AML-193 (cell line): ENCODE data around the gene THBS3.
"Not testable (repeated sequence)": the region's sequence is repeated elsewhere in the genome, so short reads cannot be mapped to it uniquely, and the experiment has no call there.

Experiments
- DNase-seq, 2 experiments: peaks; one replicate each; lab custom pipeline; 2025; lab: John Stamatoyannopoulos, UW

THBS3 gene

DNA sequence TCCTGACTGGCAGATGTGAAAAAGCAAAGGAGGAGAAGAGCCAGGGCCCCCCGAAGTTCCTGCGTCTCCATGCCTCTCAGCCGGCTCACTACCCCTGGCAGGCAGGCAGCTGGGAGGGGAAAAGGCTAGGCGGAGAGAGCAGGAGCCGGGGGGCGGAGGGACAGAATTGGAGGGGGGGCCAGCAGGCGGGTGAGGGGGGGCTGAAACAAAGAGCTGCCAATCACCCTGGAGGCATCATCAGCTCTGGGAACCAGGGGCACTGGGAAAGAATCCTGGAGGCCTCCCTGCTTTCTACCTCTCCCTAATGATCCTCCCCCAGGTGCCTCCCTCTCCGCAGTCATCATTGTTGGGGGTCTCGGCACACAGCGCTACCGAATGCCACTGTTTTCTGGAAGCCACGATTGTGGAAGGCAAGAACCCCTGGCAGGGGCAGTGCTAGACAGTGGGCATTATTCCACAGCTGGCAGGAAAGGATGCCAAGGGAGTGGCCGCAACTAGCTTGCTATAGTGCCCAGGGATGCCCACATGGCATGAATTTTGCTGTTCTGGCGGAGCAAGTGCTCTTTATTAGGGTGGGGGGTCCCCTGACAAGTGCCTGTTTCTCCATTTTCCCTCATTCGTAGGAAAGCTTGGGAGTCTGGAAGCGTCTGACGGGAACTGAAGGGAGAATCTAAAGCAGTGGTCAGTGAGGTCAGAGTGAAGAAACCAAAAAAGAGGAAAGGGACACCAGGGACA lies at the start of gene THBS3:
Gene THBS3, minus strand, starts transcription at position 92 of the 735 bp plus-strand sequence. Its CDS starts 21 bp downstream, at position 71.
- no peak for DNase-seq

DNA sequence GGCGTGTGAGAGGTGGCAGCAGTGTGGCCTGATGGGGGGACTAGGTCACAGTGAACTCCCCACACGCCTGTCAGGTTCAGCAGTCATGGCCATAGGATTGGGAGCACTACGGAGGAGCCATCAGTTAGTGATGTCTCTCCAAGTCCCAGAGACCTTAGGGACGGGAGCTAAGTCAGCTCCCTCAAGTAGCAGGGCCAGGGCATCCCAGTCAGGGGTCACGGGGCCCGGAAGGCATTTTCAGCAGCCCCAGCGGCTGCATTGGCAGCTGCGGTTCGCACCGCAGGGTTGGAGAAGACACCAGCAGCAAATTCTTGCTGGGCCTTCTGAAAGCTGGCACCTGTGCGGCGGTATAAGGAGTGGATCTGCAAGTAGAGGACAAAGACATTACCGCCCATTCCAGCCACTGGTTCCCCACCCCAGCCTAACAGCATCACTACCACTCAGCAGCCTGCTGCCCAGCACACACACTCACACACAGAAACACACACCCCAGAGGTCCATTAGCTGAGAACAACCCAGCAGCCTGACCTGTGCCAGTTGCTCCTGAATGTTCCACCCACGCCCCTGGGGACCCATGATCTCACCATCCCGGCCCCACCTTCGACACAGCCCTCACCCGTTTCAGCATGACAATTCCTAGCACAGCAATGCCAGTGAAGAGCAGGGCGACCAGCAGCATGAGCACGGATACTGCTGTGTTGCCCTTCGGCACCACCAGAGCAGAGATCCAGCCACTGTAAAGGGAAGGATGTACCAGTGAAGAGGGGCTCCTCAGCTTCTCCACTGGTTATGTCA lies 48.6 kb upstream of the THBS3 start:
- DNase-seq = no peak

DNA sequence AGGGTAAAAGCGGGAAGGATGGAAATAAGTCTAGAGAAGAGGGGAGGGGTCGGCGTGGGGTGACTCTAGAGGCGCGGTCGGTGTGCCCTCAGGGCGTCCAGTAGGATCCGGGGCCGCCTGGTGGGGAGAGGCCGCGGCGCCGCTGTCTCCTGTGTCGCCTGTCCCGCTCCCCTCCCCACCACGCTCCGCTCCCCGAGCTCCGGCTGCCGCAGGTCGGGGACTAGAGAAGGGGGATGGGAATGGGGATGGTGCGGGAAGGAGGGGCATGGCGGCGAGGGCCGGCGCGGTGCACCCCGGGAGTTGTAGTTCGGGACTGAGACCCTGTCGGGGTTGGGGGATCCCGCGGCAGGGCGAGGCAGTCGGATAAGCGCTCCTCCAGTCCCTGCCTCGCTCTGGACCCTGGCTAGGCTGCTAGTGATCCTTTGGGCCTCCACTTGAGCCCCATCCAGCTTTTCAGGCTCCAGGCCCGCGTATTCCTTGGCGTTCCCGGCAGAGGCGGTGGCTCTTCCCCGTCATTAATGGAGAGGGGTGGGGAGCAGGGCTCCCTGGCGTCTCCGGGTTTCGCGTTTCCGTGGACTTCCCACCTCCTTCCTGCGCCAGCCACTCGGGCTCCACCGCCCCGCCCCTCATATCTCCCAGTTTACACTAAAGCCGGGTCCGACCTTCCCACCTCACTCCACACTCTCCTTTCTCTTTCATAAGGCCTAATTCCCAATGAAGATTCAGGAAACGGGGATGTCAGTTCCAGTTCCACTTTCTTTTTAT lies 47.7 kb upstream of the THBS3 start, which contains the start of gene ENTREP3:
Gene ENTREP3, minus strand, starts transcription at position 241 of the 765 bp plus-strand sequence. CDS start 606 bp downstream, outside the sequence.
- peak; percentile 42 to 47 for DNase-seq

GRCh38 chr1:155254714-155255242 lies 47.1 kb upstream of the THBS3 start:
- DNase-seq = no peak

DNA sequence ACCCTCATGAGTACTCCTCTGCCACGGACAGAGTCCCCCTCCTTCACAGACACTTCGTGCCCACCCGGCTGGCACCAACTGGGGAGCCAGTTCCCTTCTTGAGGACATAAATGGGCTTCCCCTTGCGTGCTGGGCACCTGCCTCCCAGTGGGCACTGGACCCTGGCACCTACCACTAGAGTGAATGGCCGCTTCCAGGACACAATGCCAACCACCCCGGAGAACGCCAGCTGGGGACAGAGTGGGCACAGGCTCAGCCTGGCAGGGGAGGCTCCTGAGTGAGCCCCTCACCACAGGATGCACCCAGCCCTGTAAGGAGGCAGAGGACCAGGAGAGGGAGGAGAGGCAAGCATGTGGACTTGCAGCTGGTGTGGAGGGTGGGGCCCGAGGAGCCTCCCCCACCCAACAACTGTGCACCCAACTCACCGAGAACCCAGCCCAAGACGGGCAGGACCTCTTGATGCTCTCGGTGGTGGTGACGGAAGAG lies 46.6 kb upstream of the THBS3 start:
- no peak for DNase-seq

DNA sequence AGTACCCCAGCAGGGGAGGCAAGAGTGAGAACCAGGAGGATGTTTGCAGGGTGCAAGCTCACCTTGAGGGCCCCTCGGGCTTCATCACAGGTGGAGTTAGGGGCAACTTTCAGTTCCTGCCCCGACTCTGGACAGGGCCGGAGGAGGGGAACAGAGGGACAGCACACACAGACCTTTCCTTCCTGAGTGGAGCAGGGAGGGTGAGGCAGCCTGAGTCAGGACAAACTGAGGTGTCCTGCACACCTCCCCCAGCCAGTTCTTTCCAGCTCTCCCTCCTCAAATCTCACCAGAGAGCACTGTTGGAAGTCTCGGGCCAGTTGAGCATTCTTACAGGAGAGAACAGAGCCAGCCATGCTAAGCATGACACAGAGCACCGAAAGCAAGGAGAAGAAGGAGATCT lies 46.1 kb upstream of the THBS3 start:
- no peak for DNase-seq

GRCh38 chr1:155253208-155253607 lies 45.5 kb upstream of the THBS3 start:
- DNase-seq = no peak

- DNase-seq = no peak
Observed at GRCh38 chr1:155251566-155251965, 43.9 kb upstream of the THBS3 start.

DNA sequence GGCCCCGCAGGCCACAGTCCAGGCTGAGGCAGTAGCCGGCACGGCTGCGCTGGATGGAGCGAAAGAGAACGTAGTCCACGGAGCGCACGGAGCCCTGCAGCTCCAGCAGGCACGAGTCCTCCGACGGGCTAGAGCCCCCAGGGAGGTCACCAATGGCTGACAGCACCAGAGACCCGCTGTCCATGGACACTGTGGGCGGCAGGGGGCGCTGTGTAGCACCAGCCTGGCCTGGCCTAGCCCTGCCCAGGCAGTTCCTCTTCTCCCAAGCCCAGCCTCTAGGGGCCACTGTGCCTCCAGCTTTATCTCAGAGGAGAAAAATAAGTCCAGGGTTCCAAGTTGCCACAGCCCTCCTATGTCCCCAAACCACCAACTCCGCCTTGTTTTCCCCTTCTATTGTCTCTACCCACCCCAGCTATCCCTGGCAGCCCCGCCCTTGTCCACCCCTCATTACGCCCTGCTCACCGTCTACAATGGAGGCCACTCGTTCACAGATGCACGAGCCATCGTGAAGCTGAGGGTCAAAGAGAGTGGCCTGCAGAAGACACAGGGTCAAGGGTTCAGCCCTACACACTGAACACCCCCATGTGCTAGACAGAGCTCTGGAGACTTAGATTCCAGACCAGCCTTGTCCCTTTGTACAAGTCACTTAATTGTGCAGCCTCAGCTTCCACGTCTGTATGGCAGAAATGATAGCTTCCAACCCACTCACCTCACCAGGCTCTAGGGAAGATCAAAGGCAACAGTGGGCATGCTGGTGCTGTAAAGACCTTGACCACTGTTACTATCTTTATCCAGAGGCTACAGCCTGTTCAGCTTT lies 43.1 kb upstream of the THBS3 start:
- peak; percentile 92 for DNase-seq

DNA sequence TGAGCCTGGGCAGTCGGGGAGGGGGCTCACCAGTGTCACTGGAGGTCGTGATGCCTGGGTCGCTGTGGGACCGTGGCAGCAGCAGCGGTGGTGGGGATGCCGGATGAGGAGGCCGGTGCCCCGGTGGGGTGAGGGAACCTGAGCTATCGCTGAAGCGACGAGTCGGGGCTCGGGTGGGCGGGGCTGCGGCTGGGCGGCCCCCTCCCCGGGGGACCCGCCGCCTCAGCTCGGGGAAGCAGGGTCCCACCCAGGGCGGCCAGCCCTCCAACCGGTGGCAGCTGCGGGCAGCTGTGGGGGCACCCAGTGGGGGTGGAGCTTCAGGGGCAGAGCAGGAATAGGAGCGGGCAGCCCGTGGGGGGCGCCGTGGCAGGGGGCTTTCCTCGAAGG lies 42.5 kb upstream of the THBS3 start:
- DNase-seq = no peak

- DNase-seq = no peak
Observed at GRCh38 chr1:155247667-155248553, 40.2 kb upstream of the THBS3 start.

DNA sequence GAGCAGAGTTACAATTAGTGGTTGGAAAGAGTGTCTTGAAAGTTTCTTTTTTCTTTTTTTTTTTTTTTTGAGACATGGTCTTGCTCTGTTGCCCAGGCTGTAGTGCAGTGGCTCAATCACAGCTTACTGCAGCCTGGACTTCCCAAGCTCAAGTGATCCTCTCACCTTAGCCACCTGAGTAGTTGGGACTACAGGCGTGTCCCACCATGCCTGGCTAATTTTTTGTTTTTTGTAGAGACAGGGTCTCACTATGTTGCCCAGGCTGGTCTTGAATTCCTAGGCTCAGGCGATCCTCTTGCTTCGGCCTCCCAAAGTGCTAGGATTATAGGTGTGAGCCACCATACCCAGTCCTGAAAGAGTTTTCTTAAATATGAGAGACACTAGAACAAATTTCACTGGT lies 39.1 kb upstream of the THBS3 start:
- not testable (repeated sequence) for DNase-seq

- no peak for DNase-seq
Observed at GRCh38 chr1:155245163-155245524, 37.4 kb upstream of the THBS3 start.

DNA sequence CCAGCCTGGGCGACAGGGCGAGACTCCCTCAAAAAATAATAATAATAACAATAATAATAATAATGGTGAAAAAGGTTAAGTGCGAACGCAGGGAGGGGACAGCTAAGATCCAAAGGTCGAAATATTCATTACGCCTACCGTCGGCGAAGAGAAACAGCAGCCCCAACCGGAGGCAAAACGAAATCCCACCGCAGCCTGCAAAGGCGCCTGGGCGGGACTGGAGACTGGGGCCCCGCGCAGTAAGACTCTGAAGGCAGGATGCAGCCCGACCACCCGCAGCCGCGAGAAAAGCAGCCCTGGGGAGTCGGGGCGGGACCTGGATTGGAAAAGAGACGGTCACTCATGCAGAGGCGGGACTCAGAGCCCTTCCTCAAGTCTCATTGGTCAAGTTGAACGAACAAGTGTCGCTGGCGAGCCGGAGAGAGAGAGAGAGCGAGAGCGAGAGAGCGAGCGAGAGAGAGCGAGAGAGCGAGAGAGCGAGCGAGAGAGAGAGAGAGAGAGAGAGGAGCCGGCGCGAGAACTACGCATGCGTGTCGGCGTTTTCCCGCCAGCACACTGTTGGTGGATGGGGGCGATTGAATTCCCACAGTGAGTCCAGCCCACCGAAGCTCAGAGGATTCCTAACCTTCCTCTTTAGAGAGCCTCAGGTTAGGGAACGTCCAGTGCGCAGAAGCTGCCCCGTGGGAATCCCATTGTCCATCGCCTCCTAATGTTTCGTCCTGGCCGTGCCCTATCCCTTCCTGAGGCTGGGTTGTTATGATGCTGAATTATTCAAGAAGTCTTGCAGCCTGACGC lies 36.9 kb upstream of the THBS3 start:
- peak; percentile 90 to 94 for DNase-seq

DNA sequence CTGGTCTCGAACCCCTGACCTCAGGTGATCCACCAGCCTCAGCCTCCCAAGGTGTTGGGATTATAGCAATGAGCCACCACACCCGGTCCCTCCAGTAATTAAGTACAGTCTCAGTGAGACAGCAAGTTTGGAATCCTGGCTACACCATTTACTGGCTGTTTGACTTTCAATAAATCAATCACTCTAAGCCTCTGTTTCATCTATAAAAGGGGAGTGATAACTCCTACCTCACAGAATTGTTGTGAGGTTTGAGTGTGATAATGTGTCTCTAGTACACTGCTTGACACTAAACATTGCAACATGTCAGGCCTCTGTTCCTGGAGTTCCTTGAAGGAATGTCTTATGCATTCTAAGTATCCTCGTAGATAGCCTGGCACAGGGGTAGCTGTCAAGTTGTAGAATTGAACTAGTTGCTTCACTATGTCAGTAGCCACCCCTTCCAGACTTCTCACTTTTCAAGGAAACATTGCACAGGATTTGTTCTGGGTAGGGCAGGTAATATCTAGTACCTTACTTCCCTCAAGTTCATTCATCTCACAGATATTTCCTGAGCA lies 35.2 kb upstream of the THBS3 start:
- no peak for DNase-seq

- DNase-seq = peak; percentile 87 to 88
Observed at GRCh38 chr1:155241841-155242264, 34.2 kb upstream of the THBS3 start.

DNA sequence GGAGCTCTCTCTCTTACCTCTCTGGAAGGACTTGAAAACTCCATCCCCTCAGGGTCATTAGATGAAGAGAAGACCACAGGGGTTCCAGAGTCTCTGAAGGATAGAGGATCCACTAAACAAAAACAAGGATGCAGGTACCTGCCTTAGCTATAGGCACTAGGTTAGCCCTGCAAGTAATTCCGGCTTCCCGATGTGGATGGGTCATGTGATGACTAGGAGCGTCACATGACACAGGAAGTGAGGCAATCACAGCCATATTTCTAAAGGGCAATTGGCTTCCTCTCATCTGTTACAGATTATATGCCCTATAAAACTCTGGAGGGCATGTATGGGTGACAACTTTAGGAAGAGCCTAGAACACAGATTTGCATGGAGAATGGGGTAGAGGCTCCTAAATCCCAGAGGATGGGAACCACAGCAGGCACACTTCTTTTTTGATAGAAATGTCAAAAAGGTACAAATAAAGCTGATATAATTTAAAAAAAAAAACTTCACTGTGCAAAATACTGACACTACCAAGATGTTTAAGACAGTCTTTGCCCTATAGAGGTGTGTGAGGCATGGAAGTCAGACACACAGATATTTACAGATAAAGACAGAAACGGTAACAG lies 33.5 kb upstream of the THBS3 start:
- peak; percentile 64 to 77 for DNase-seq

- DNase-seq = peak; percentile 40 to 64
Observed at GRCh38 chr1:155236451-155236850, 28.8 kb upstream of the THBS3 start.
